HL-60 (cell line): Measurements from ENCODE around the gene LDB3.

Experiments used
- DNase-seq, 2 experiments: peaks; one replicate each; pipeline ENCODE4 v3.0.0-alpha.2; 2010 to 2020; ENCODE audit warnings: low read depth in 1 of 2, low spot score in 1 of 2
- H3K27ac ChIP-seq: fragments of 250-450 bp; sonication (Bioruptor Pico); replicated peaks from 2 replicates; pipeline ENCODE4 v1.5.1; 2020; ENCODE audit warnings: mild to moderate bottlenecking, moderate library complexity
- H3K27me3 ChIP-seq: fragments of 250-450 bp; sonication (Bioruptor Pico); 2 replicates; pipeline ENCODE4 v1.5.1; 2021; ENCODE audit warnings: mild to moderate bottlenecking, moderate library complexity; ENCODE audit not compliant: insufficient read depth, poor library complexity, severe bottlenecking
- H3K4me3 ChIP-seq: replicated peaks from 2 replicates; pipeline ENCODE4 v1.5.1; 2011; ENCODE audit warnings: mild to moderate bottlenecking, control low read depth, low read length; ENCODE audit not compliant: insufficient read depth
- GABPA ChIP-seq: IDR thresholded peaks from 2 replicates; pipeline ENCODE4 v1.6.1; 2012; ENCODE audit warnings: low read depth
- POLR2AphosphoS5 ChIP-seq: IDR thresholded peaks from 2 replicates; pipeline ENCODE4 v1.6.1; 2012; ENCODE audit warnings: low read depth
- SPI1 ChIP-seq: IDR thresholded peaks from 2 replicates; pipeline ENCODE4 v1.6.1; 2012; ENCODE audit warnings: low read depth, mild to moderate bottlenecking, borderline replicate concordance
- TF ChIP-seq, protein P1 (sequence below): IDR thresholded peaks from 2 replicates; pipeline ENCODE4 v1.6.1; 2012; ENCODE audit warnings: low read depth; ENCODE audit not compliant: insufficient replicate concordance
- TF ChIP-seq, protein P2 (sequence below): IDR thresholded peaks from one replicate; pipeline ENCODE4 v1.5.1; 2011; ENCODE audit warnings: low read length, control low read depth, inconsistent platforms; ENCODE audit not compliant: insufficient read depth

Gene LDB3

DNA sequence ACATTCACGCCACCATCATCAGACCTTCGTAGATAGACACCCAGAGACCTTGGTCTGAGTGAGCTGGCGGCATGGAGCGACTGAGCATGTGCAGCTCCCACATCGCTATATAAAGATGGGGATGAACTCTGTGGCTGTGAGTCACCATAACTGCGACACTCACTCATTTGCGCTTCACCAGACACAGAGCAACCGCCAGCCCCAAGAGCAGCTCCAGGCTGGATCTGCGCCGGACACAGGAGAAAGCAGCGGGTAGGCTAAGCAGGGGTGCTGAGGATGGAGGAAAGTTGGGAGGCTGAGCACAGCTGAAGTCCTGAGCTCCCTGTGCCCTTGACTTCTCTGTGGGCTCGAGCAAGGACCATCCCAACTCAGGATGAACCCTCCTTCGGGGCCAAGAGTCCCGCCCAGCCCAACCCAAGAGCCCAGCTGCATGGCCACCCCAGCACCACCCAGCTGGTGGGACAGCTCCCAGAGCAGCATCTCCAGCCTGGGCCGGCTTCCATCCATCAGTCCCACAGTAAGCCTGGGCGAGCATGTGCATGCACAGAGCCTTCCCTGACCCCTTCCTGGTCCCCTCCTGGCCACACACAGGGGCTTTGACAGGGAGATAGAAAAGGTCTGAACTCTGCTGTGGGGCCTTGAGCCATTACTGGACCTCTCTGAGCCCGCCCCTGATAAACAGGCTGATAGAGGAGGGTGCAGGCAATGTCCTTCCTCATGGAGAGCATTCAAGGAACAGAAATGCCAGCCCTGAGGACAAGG, 13.7 kb upstream of the LDB3 start, which contains the start of gene OPN4:
OPN4 (plus strand) TSS at position 137 of the 762 bp plus-strand sequence; CDS start at position 374, 237 bp downstream.
- H3K27ac ChIP-seq: no peak within 1 kb of the TSS
- no peak within 1 kb of the TSS for H3K4me3 ChIP-seq
- no peaks in the 10 kb centered on the region for H3K27me3 ChIP-seq
- TF ChIP-seq GABPA (no peak), POLR2AphosphoS5 (no peak), SPI1 (no peak)
- TF ChIP-seq, protein P1, sequence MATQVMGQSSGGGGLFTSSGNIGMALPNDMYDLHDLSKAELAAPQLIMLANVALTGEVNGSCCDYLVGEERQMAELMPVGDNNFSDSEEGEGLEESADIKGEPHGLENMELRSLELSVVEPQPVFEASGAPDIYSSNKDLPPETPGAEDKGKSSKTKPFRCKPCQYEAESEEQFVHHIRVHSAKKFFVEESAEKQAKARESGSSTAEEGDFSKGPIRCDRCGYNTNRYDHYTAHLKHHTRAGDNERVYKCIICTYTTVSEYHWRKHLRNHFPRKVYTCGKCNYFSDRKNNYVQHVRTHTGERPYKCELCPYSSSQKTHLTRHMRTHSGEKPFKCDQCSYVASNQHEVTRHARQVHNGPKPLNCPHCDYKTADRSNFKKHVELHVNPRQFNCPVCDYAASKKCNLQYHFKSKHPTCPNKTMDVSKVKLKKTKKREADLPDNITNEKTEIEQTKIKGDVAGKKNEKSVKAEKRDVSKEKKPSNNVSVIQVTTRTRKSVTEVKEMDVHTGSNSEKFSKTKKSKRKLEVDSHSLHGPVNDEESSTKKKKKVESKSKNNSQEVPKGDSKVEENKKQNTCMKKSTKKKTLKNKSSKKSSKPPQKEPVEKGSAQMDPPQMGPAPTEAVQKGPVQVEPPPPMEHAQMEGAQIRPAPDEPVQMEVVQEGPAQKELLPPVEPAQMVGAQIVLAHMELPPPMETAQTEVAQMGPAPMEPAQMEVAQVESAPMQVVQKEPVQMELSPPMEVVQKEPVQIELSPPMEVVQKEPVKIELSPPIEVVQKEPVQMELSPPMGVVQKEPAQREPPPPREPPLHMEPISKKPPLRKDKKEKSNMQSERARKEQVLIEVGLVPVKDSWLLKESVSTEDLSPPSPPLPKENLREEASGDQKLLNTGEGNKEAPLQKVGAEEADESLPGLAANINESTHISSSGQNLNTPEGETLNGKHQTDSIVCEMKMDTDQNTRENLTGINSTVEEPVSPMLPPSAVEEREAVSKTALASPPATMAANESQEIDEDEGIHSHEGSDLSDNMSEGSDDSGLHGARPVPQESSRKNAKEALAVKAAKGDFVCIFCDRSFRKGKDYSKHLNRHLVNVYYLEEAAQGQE: no peak
- TF ChIP-seq, protein P2, sequence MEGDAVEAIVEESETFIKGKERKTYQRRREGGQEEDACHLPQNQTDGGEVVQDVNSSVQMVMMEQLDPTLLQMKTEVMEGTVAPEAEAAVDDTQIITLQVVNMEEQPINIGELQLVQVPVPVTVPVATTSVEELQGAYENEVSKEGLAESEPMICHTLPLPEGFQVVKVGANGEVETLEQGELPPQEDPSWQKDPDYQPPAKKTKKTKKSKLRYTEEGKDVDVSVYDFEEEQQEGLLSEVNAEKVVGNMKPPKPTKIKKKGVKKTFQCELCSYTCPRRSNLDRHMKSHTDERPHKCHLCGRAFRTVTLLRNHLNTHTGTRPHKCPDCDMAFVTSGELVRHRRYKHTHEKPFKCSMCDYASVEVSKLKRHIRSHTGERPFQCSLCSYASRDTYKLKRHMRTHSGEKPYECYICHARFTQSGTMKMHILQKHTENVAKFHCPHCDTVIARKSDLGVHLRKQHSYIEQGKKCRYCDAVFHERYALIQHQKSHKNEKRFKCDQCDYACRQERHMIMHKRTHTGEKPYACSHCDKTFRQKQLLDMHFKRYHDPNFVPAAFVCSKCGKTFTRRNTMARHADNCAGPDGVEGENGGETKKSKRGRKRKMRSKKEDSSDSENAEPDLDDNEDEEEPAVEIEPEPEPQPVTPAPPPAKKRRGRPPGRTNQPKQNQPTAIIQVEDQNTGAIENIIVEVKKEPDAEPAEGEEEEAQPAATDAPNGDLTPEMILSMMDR: no peak
- DNase-seq: no peak

DNA sequence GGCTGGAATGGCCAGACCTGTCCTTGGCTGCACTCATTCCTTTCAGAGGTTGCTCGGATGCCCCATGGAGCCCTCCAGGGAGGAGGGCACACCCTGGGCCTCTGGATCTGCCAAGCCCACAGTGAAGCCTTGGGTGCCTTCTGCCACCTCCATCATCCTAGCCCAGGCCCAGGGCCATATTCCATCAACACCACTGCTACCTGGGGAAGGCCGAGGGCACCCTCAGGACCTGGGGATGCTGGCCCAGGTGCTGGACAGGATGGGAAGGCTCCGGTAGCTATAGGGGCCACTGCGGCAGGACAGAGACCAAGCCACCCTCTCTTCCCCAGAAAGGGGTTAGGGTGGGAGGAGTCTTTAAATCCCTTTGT, 13.2 kb upstream of the LDB3 start:
- Histone ChIP-seq H3K27me3 (no peaks in the 10 kb centered on the region), H3K27ac (no peak overlapping the region), H3K4me3 (no peak overlapping the region)
- no peak for DNase-seq
- TF ChIP-seq SPI1 (no peak), GABPA (no peak)

- Histone ChIP-seq H3K27me3 (no peaks in the 10 kb centered on the region), H3K27ac (no peak overlapping the region), H3K4me3 (no peak overlapping the region)
- TF ChIP-seq POLR2AphosphoS5 (no peak), GABPA (no peak)
- DNase-seq: no peak
These were observed 12.7 kb upstream of the LDB3 start for GRCh38 chr10:86655596-86655995.

GRCh38 chr10:86657011-86657395, 11.3 kb upstream of the LDB3 start:
- TF ChIP-seq, protein P1: no peak
- no peak for TF ChIP-seq GABPA
- no peak for TF ChIP-seq POLR2AphosphoS5
- TF ChIP-seq, protein P2: no peak
- TF ChIP-seq SPI1: no peak

More at GRCh38 chr10:86657011-86657395, 11.3 kb upstream of the LDB3 start:
- no peak for DNase-seq
- Histone ChIP-seq H3K4me3 (no peak overlapping the region), H3K27ac (no peak overlapping the region), H3K27me3 (no peaks in the 10 kb centered on the region)
